IPS-NIHi11 (cell line): Measurements from ENCODE around the gene RNF220.

Source experiments
- DNase-seq: peaks from one replicate; pipeline ENCODE4 v3.0.0; 2012; ENCODE audit warnings: mixed read lengths, low spot score

RNF220 gene

GRCh38 chr1:44405031-44405797 lies at the start of gene RNF220:
RNF220 (plus strand) TSS chr1:44405255.
- peak; percentile 66 for DNase-seq

DNA sequence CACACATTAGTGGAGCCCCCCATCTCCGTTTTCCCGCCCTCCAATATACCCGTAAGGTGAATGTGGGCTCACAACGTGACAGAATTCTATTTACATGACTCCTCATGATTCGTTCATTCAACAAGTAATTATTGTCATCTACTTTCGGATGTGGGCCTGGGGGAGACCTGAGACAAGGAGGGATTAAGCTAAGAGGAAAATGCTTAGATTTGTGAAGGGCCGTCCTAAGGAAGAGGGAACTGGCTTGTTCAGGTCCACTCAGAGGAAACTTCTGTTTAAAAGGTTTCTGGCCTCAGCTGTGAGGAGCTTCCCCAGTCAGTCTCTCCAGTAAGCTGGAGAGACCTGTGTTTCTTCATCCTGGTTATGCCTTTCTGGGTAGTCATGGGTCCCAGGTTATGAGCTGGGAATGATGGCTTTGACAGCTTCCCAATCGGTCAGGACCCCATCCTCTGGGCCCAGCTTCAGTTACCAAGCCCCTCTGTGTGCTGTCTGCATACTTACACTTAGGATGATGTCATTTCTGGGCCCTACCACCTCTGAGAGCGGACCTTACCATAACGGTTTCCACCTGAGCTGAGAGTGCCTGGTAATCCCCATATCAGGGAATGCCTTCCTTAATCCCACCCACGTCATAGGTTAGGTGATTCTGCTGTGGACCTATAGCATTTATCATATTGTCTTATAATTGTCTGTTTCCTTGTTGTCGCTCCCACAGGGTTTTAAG lies 49.3 kb upstream of the RNF220 start:
- DNase-seq = no peak

DNA sequence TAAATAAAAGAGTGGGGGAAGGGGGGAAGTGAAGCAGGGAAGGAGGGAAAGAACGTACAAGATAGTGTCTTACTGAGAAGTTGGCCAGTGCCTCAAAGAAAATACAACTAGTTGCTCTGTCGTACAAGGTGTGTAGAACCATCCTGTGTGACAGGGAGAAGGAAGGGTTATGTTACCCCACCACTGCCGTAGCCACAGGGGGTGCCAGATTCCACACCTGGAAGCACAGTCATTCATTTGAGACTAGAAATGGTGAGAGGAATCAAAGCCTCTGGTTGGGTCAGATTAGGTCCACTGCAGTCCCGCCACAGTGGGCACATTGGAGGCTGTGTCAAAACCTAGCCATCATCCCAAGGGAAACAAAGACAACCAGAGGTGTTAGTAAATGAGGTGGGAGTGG lies 47.3 kb upstream of the RNF220 start:
- no peak for DNase-seq

GRCh38 chr1:44359234-44359935 lies 45.7 kb upstream of the RNF220 start:
- no peak for DNase-seq

- DNase-seq = peak; percentile 36
These were observed 43.6 kb upstream of the RNF220 start for GRCh38 chr1:44361478-44361877.

DNA sequence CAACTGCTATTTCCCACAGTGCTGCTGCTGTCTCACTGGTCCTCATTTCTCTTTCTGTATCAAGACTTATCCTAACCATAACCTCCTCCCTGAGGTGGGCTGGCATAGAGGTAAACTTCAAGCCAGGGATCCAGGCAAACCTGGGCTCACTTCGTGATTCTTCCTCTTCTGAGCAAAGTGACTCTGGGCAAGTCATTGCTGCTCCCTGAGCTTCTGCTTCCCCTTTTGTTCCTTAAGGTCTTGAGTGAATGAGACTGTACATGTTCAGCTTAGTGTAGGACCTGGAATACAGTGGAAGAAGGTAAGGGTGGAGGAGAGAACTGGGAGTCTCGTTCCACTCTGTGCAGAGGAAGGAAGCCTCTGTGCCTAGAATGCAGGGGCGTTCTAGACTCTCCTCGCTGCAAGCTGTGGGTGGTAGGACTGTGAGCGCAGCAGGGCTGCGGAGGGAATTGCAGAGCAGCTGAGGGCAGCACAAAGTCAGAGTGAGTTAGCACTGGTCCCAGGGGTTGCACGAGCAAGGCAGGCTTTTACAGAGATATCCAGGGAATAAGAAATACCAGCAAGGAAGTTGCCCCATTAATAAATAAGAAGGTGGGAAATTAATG lies 38.6 kb upstream of the RNF220 start:
- no peak for DNase-seq

- no peak for DNase-seq
These were observed 37.1 kb upstream of the RNF220 start for GRCh38 chr1:44367944-44368343.

DNA sequence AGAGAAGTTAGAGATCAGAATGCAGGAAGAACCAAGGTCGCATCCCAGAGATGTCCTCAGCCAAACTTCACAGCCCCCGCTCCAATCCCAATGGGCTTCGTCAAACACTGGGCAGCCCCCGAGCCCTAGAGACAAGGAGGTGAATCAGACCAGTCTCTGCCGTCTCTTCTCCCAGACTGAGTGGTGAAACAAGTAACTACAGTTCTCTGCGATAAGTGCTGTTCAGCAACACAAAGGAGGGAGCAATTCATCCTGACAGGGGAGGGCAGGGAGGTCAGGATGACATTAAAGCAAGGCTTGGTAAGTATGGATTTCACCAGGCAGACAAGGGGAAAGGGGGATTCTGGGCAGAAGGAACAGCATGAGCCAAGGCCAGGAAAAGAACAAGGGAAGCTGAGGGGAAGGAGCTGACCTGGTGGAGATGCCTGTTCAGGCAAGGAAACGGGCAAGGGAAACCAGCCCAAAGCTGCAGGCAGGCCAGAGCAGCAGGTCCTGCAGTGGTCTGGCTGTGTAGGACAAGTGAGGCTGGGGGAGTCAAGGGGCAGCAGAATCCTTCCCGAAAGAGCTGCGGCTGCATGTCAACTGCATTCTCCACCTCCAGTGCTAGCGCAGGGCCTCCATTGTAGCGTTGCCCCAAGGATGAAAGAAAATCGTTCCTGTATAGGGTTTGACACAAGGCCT lies 36.4 kb upstream of the RNF220 start:
- DNase-seq = peak; percentile 45

GRCh38 chr1:44371206-44371605 lies 33.8 kb upstream of the RNF220 start:
- no peak for DNase-seq

DNA sequence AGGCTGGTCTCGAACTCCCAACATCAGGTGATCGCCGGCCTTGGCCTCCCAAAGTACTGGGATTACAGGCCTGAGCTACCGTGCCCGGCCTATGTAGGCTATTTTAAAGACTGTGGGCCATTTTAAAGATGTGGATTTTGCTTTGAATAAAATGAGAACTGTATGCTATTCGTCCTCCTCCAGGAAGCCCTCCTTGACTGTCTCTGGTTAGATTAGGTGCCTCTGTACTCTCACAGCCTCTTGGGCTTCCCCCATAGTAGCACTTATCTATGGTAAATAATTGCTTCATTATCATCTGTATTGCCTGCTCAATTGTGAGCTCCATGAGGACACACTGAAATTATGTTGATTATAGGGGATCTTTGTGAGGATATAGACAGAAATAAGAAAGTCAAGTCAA lies 29.5 kb upstream of the RNF220 start:
- no peak for DNase-seq

DNA sequence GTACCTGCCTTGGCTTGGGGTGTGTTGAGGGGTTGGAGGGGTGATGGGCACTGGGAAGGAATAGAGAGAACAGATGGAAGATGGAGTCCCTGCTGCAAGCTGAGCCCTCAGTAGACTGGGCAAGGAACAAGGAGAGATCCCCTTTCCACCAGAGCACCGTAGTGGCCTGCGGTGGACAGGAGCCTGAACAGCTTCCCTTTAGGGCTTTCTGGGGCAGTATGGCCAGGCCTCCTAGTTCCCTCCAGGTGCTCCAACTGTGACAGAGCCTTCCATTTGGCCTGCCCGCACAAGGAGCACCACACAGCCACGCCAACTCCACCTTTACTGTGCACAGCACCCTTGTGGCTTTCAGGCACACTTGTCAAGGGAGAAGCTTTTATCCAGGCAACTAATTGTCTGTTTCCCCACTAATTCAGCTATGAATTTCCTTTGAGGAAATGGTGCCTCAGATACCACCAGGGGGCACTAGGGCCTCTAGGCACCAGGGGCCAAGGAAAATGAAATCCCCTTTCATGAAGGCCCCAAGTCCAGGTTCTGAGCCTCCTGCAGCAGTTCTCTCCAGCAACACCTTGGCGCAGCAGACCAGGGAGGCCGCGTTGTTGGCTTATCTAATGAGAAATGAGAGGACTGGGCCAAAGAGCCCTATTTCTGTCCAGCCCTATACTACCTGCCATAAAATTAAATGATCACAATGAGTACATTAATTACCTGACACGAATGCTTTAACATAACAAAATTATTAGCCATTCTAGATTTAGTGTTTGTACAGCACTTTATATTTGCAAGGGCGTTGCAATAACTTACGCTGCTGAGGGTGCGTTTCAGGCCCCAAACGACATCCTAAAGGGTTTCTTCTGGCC lies 26.9 kb upstream of the RNF220 start:
- peak; percentile 85 for DNase-seq

GRCh38 chr1:44380666-44381177 lies 24.3 kb upstream of the RNF220 start:
- no peak for DNase-seq

DNA sequence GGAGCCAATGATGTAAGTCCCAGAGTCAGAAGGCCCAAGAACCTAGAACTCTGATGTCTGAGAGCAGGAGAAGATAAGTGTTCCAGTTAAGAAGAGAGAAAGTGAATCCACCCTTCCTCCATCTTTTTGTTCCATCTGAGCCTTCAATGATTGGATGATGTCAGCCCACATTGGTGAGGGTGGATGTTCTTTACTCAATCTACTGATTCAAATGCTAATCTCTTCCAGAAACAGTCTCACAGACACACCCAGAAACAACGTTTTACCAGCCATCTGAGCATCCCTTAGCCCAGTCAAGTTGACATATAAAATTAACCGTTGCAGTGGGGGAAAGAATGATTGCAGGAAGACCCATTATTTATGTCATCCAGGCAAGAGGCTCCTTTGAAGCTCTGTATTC lies 16.5 kb upstream of the RNF220 start:
- no peak for DNase-seq

DNA sequence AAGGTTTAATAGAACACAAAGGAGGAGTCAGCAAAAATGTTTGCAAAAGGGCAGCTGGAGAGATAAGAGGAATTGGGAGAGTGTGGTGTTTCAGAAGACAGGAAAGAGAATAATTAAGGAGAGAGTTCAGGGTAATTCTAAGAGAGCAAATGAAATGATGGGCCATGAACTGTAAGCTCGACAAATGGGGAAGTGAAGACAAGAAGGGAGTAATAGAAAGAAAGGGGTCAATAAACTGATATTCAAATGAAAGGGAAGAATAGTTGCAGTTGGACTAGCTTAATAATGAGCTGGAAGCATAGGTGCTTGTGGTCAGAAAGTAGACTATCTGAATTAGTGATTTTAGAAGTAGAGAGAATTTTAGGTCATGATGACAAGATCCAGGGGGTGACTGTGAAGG lies 15.6 kb upstream of the RNF220 start:
- DNase-seq = no peak

GRCh38 chr1:44390277-44390676 lies 14.8 kb upstream of the RNF220 start:
- no peak for DNase-seq

DNA sequence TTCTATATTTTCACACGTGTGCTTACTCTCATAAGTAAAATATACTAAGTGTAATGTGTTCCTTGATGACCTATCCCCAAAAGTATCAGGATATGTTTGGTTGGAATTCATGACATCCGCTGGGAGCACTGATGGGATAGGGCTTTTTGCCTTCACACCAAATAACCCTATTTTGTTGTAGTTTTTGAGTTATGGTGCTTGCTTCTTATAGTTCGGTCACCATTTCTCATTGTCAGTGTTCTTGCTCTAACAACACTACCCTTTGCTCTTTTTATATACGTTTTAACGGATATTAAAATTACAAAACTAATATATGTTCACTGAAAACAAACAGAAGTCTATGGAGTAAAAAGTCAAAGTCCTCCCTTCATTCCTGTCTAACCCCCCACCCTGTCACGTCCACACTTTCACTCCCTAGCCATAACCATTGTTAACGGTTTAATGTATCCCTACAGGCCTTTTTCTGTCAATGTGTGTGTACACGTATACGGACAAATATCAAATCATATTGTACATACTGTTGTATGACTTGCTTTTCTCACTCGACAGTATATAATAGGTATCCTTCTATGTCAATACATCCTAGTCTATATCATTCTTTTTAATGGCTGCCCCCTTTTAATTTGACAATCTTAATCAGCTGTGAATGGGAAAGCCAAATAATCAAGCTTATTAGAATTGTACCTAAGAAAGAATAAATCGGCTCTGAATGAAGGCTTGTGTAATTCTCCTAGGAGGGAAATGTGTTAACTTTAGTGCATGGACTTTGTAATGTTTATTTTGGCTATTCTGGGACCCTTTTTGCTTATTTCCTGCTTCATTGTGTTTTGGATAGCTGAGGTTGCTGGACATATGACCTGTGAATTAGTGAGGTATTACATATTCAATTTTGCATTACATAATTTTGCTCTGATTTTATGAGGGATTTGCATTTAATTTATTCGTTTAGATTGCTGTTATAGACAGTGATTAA lies 3.5 kb upstream of the RNF220 start:
- DNase-seq = no peak

DNA sequence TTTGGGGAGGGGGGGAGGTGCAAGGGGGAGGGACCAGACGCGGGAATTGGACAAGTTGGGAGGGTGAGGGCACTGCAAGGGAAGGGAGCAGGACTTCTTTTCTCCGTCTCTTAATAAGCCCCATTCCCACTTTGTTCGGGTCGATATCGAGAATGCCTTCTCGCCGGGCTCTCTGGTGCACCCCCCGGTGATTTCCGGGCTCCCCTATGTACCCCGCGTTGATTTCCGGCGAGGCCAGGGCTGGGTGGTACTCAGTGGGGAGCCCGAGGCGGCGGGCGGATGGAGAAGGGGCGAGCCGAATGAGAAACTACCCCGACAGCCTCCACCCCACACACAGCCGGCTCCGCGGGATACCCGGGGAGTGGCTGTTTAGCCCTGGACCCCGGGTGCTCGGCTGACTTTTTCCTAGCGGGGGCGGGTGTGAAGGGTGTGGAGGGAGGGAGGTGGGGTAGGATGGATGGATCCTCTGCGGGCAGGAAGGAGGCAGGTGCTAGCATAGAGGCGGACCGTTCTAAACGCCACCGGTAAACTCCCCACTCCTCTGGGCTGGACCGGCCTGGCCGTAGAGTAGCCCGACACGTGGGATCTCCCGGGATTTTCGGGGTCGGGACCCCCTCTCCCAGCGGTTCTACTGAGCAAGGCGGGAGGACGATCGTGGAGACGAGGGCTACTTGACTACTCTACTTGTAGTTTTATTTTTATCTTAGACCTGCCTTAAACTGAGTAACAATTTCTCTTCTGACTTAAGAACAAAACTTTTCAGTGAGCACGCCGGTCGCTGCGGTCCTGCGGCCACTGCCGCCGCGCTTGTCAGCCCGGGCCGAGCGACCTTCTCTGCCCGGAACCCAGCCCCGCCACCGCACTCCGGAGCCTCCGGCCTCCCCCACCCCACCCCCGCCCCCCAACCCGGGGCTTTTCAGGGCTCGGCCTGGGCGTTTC lies 1.0 kb downstream of the RNF220 start:
- peak; percentile 39 for DNase-seq

DNA sequence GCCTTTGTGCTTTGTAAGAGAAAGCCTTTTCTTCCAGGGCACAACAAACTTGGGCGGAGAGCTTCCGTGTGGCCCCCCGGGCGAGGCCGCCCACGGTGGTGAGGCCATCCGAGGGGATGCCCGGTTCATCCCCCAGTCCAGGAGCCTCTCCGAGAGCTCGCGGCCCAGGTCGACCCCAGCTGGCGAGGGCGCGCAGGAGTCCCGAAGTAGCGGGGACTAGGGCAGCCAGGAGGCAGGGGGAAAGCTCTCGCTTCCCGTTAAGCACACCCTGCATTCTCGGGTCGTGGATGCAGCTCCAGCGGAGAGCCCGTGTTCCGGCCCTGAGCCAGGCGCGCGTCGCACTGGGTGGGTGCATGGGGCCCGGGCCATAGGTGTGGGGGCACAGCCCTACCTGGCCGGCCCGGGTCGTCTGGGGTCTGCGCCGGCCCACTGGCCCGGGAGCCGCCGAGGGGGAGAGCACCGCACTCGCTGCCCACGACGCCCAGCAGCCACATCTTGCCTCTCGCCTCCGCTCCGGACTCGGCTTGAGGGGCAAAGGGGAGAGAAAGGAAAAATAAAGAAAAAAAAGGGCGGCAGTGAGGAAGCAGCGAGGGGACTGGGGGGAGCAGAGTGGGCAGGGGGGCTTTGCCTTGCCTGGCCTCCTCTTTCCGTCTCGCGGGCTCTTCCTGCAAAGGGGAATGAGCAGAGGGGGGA lies 1.8 kb downstream of the RNF220 start:
- peak; percentile 27 for DNase-seq
